Memory B cell (primary cell): ENCODE data around the gene ITPRID1.

ENCODE experiments used
- ATAC-seq: fragments of 150-1000 bp; cut with Tn5 transposase; 2 replicates; pipeline ENCODE4 v1.10.0; 2021; ENCODE audit warnings: low read depth, mild to moderate bottlenecking, moderate library complexity
- DNase-seq, 2 donors: peaks; one replicate each; pipeline ENCODE4 v3.0.0; 2022; ENCODE audit warnings: low spot score in 2 of 2
- H3K27ac Mint-ChIP-seq: one replicate; pipeline ENCODE4 v1.8.0; 2022; ENCODE audit warnings: mild to moderate bottlenecking, moderate library complexity, mixed read lengths
- H3K27me3 Mint-ChIP-seq: one replicate; pipeline ENCODE4 v1.8.0; 2022; ENCODE audit warnings: mixed read lengths
- H3K36me3 Mint-ChIP-seq: one replicate; pipeline ENCODE4 v1.8.0; 2022; ENCODE audit warnings: mild to moderate bottlenecking, mixed read lengths
- H3K4me1 Mint-ChIP-seq: one replicate; pipeline ENCODE4 v1.8.0; 2022; ENCODE audit warnings: mixed read lengths
- H3K4me3 Mint-ChIP-seq: one replicate; pipeline ENCODE4 v1.8.0; 2022; ENCODE audit warnings: mild to moderate bottlenecking, moderate library complexity, mixed read lengths
- H3K9me3 Mint-ChIP-seq: one replicate; pipeline ENCODE4 v1.8.0; 2022; ENCODE audit warnings: mixed read lengths

ITPRID1 gene

GRCh38 chr7:31613604-31614003 lies 99.7 kb downstream of the ITPRID1 start:
- Mint-ChIP-seq H3K9me3 (no peaks in the 10 kb centered on the region), H3K4me1 (no peaks in the 10 kb centered on the region), H3K4me3 (no peak overlapping the region), H3K27me3 (peaks cover 4% of the 10 kb centered on the region), H3K36me3 (no peaks in the 10 kb centered on the region), H3K27ac (no peak overlapping the region)
- DNase-seq (no peak), ATAC-seq (no peak)

GRCh38 chr7:31633467-31633866 lies 119.6 kb downstream of the ITPRID1 start:
- no peaks in the 10 kb centered on the region for H3K4me1 Mint-ChIP-seq
- DNase-seq (no peak), ATAC-seq (no peak)
- H3K27me3 Mint-ChIP-seq, result no peaks in the 10 kb centered on the region
- no peaks in the 10 kb centered on the region for H3K9me3 Mint-ChIP-seq
- H3K27ac Mint-ChIP-seq, result no peak overlapping the region
- no peak overlapping the region for H3K4me3 Mint-ChIP-seq
- H3K36me3 Mint-ChIP-seq, result no peaks in the 10 kb centered on the region

- H3K4me1 Mint-ChIP-seq, result no peaks in the 10 kb centered on the region
- no peak for ATAC-seq
- H3K27me3 Mint-ChIP-seq, result no peaks in the 10 kb centered on the region
- no peaks in the 10 kb centered on the region for H3K9me3 Mint-ChIP-seq
- no peak overlapping the region for H3K4me3 Mint-ChIP-seq
- H3K36me3 Mint-ChIP-seq, result no peaks in the 10 kb centered on the region
- no peak overlapping the region for H3K27ac Mint-ChIP-seq
- DNase-seq, result no peak
Measured at GRCh38 chr7:31633894-31634494, 120.1 kb downstream of the ITPRID1 start.

DNA sequence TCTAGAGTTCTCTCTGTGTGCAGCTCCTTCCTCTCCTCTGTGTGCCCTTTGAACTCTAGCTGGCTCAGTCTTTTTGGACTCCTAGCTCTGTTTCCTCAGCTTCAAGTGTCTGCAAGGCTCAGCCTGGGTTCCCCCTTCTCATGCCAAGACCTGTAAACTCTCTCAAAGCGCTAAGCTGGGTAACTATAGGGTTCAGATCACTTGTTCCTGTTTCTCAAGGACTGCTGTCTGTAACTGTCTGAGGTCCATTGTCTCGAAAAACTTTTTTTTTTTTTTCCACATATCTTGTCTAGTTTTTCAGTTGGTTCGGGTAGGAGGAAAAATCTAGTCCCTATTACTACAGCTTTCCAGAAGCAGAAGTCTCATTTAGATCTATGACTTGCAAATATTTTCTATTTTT lies 126.5 kb downstream of the ITPRID1 start:
- Mint-ChIP-seq H3K4me1 (no peaks in the 10 kb centered on the region), H3K27ac (no peak overlapping the region), H3K9me3 (peaks cover 2% of the 10 kb centered on the region), H3K36me3 (no peaks in the 10 kb centered on the region), H3K27me3 (peaks cover 9% of the 10 kb centered on the region), H3K4me3 (no peak overlapping the region)
- DNase-seq, result no peak
- no peak for ATAC-seq

DNA sequence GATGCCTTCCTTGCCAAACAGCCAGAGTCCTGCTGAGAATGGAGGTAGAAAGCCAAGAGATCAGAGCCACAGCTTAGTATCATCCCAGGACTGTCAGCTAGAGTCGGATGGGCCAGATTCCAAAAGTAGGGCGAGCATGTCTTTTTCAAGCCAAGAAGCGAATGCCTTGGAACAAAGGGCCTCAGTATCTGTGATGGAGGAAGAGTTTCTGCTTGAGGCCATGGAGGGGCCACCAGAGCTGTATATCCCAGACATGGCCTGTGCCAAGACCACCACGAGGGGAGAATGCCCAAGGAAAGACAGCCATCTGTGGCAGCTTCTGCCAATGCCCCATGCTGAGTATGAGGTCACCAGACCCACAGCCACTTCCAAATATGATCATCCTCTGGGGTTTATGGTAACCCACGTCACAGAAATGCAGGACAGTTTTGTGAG lies 128.8 kb downstream of the ITPRID1 start:
- no peaks in the 10 kb centered on the region for H3K36me3 Mint-ChIP-seq
- H3K27ac Mint-ChIP-seq, result no peak overlapping the region
- ATAC-seq (no peak), DNase-seq (no peak)
- H3K27me3 Mint-ChIP-seq, result peaks cover 9% of the 10 kb centered on the region
- no peaks in the 10 kb centered on the region for H3K4me1 Mint-ChIP-seq
- no peak overlapping the region for H3K4me3 Mint-ChIP-seq
- H3K9me3 Mint-ChIP-seq, result peaks cover 2% of the 10 kb centered on the region

DNA sequence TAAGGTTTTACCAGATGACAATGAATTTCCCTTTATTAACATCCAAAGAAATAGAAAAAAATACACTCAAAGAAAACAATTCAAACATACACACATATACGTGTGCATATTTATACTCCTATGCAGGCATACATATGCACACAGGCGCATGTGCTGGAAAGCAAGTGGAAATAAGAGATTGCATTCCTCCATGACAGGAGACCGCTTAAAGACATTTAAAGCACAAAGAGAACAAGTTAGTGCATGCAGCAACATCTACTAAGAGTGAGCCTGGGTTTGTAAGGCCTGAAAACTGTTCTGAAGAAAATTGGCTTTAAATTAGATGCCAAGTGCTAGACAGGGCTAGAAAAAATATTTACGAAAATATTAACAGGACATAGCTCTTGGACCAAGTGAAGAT lies 133.1 kb downstream of the ITPRID1 start:
- H3K4me1 Mint-ChIP-seq, result no peaks in the 10 kb centered on the region
- peaks cover 7% of the 10 kb centered on the region for H3K27me3 Mint-ChIP-seq
- no peak overlapping the region for H3K27ac Mint-ChIP-seq
- H3K9me3 Mint-ChIP-seq, result no peaks in the 10 kb centered on the region
- no peak for ATAC-seq
- H3K4me3 Mint-ChIP-seq, result no peak overlapping the region
- DNase-seq, result no peak
- H3K36me3 Mint-ChIP-seq, result no peaks in the 10 kb centered on the region

GRCh38 chr7:31647511-31647910 lies 133.6 kb downstream of the ITPRID1 start:
- Mint-ChIP-seq H3K9me3 (no peaks in the 10 kb centered on the region), H3K27ac (no peak overlapping the region), H3K4me3 (no peak overlapping the region), H3K4me1 (no peaks in the 10 kb centered on the region), H3K27me3 (peaks cover 6% of the 10 kb centered on the region), H3K36me3 (no peaks in the 10 kb centered on the region)
- ATAC-seq (no peak), DNase-seq (no peak)

DNA sequence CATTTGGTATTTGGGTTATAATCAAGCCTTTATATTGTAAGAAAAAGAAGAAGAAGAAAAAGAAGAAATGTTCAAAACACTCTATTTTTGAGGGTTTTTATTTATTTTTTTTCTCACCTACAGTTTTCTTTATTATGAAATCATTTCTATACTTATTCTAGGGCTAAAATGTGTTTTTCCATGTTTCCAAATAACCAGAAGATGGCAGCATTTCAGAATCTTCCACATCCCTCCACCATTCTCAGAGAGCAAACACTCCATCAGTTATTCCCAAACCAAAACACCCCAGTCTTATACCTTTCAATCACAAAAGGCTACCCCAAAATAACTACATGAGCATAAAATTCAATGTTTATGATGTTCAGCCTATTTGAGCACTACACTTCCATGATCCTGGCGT lies 134.4 kb downstream of the ITPRID1 start:
- H3K36me3 Mint-ChIP-seq, result no peaks in the 10 kb centered on the region
- no peaks in the 10 kb centered on the region for H3K4me1 Mint-ChIP-seq

DNA sequence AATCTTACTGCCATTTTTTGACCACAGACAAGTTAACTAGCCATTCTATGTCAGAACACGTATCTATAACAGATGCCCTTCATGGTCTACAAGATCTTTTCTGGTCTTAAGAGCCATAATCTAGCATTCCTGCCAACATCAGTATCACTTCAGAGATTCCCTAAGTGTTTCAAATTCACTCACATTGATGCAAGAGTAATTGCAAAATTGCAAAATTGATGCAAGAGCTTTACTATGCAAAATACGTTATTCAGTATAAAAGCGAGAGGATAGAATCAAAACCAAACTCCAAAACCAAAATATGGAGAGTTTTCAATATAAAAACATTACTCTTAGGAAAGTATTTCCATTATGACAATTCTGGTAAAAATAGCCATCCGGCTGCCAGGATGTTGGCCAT lies 135.0 kb downstream of the ITPRID1 start:
- H3K4me1 Mint-ChIP-seq, result no peaks in the 10 kb centered on the region
- no peaks in the 10 kb centered on the region for H3K36me3 Mint-ChIP-seq
- no peak for DNase-seq
- ATAC-seq, result no peak
- H3K9me3 Mint-ChIP-seq, result no peaks in the 10 kb centered on the region
- no peak overlapping the region for H3K27ac Mint-ChIP-seq
- no peak overlapping the region for H3K4me3 Mint-ChIP-seq
- H3K27me3 Mint-ChIP-seq, result no peaks in the 10 kb centered on the region

More for the DNA sequence above, 134.4 kb downstream of the ITPRID1 start:
- peaks cover 3% of the 10 kb centered on the region for H3K27me3 Mint-ChIP-seq
- H3K4me3 Mint-ChIP-seq, result no peak overlapping the region
- no peak overlapping the region for H3K27ac Mint-ChIP-seq
- DNase-seq (no peak), ATAC-seq (no peak)
- no peaks in the 10 kb centered on the region for H3K9me3 Mint-ChIP-seq

DNA sequence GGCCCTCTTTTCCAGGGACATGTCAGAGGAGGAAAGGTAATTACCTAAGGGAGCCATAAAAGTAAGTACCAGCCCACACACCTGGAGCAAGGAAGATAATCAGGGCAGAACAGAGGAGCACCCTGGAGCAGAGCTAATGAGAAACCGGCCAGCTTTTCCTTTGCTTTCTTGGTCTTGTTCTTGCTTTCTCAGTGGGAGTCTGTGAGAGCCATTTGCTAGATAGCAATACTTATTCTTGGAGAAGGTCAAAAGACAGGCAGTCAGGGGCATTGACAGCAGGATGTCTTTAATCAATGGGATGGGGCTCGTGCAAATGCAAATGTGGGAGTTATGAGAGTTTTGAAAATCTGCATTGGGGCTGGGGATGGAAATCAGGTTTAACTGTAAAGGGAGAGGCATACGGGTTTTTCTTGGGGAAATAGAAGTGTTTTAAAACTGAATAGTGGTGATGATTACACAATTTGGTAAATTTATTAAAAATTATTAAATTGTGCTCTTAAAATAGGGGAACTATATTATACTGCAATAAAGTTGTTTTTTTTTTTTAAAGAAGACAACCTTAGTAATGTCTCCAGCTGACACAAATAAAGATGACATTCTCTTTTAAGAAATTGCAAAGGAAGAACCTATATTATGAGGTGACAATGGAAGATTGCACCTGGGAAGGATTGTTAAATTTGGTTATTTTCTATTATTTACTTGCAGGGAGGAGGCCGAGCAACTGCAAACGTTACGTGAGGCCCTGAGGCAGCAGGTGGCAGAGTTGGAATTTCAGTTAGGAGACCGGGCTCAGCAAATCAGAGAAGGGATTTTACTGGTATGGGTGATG lies 137.6 kb downstream of the ITPRID1 start:
- H3K4me3 Mint-ChIP-seq, result no peak overlapping the region

DNA sequence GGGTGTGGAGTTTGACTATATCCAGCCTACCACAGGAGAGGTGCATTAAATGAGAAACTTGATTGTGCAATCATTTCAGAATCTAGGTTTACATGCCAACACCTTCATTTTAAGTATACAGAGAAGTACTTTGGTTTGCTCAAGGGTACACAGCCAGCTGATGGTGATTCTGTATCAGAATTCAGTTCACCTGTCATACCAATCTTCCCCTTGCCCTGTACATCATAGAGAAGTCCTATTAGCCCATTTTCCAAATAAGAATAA lies 138.1 kb downstream of the ITPRID1 start:
- no peak for ATAC-seq
- Mint-ChIP-seq H3K27me3 (no peaks in the 10 kb centered on the region), H3K27ac (no peak overlapping the region)

More for the DNA sequence above, 137.6 kb downstream of the ITPRID1 start:
- Mint-ChIP-seq H3K27ac (no peak overlapping the region), H3K27me3 (no peaks in the 10 kb centered on the region), H3K36me3 (no peaks in the 10 kb centered on the region), H3K9me3 (no peaks in the 10 kb centered on the region), H3K4me1 (no peaks in the 10 kb centered on the region)
- no peak for DNase-seq
- ATAC-seq, result no peak

DNA sequence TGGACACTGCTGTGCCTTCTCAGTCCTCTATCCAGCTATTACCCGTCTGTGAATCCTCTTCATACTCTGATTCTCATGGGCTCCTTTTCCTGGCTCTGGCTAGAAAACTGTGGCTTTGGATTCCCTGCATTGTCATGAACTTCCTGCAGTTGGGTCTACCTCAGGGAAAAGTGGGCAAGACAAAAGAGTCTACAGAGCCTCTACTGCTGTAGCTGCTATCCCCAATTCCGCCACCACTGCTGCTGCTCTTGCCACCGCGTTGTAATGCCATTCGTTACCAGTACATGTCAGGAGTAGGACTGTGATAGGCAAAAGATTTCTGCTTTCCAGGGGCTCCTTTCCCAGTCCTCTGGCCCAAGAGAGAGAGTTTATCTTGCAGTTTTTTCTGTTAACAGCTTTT lies 149.2 kb downstream of the ITPRID1 start:
- no peak for ATAC-seq

More for the DNA sequence above, 138.1 kb downstream of the ITPRID1 start:
- no peaks in the 10 kb centered on the region for H3K4me1 Mint-ChIP-seq
- no peaks in the 10 kb centered on the region for H3K36me3 Mint-ChIP-seq
- DNase-seq, result no peak
- H3K4me3 Mint-ChIP-seq, result no peak overlapping the region
- H3K9me3 Mint-ChIP-seq, result no peaks in the 10 kb centered on the region

GRCh38 chr7:31664890-31665289 lies 151.0 kb downstream of the ITPRID1 start:
- H3K4me1 Mint-ChIP-seq, result no peaks in the 10 kb centered on the region
- DNase-seq (no peak), ATAC-seq (no peak)
- no peak overlapping the region for H3K4me3 Mint-ChIP-seq
- no peak overlapping the region for H3K27ac Mint-ChIP-seq
- H3K27me3 Mint-ChIP-seq, result peaks cover 2% of the 10 kb centered on the region
- H3K9me3 Mint-ChIP-seq, result peaks cover 3% of the 10 kb centered on the region
- H3K36me3 Mint-ChIP-seq, result no peaks in the 10 kb centered on the region

More for the DNA sequence above, 149.2 kb downstream of the ITPRID1 start:
- Mint-ChIP-seq H3K27me3 (peaks cover 1% of the 10 kb centered on the region), H3K27ac (no peak overlapping the region), H3K4me1 (no peaks in the 10 kb centered on the region), H3K4me3 (no peak overlapping the region), H3K9me3 (peaks cover 3% of the 10 kb centered on the region), H3K36me3 (no peaks in the 10 kb centered on the region)
- DNase-seq, result no peak

DNA sequence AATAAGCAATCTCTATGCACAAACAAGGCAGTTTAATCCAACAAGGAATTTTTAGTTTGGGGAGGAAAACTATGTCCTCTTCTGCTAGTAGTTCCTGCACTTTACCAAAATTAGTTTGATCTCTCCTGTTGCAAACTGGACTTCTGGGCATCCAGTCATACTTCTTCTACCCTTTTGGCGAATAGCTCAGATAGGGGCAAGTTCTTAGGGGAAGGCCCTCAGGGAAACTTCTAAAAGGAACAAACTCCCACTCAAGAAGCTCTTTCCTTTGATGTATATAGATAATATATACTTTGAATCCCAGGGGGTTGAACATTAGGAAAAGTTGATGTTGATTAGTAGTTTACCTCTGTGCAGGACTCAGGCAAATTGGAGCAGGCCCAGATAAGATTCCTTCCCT lies 151.7 kb downstream of the ITPRID1 start:
- Mint-ChIP-seq H3K27me3 (peaks cover 4% of the 10 kb centered on the region), H3K4me1 (no peaks in the 10 kb centered on the region), H3K9me3 (peaks cover 2% of the 10 kb centered on the region), H3K27ac (no peak overlapping the region), H3K4me3 (no peak overlapping the region), H3K36me3 (no peaks in the 10 kb centered on the region)
- DNase-seq, result no peak
- no peak for ATAC-seq

DNA sequence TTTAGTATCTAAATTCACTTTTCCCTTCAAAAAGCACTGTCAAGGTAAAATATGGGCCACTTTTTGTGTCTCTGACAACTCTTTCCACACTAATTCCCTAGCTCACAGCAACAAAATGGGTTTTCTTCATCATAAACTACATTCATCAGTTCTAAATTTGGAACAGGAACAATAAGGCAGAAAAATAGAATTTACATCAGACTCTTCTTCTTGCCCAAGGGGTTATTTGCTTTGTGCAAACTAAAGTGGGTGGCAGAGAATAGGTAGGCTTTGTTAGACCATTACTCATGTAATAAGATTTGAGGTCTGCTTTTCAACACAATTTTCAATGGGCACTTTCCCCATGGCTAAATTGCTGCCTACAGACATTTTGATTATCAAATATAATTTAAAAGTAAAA lies 155.6 kb downstream of the ITPRID1 start:
- H3K9me3 Mint-ChIP-seq, result no peaks in the 10 kb centered on the region
- H3K4me3 Mint-ChIP-seq, result no peak overlapping the region
- peaks cover 7% of the 10 kb centered on the region for H3K27me3 Mint-ChIP-seq
- H3K36me3 Mint-ChIP-seq, result no peaks in the 10 kb centered on the region
- ATAC-seq (no peak), DNase-seq (no peak)
- no peak overlapping the region for H3K27ac Mint-ChIP-seq
- no peaks in the 10 kb centered on the region for H3K4me1 Mint-ChIP-seq
